GM19023 (cell line): Measurements from ENCODE around the gene CUEDC1.

Experiments used
- ATAC-seq: cut with Tn5 transposase; IDR thresholded peaks from one replicate; pipeline ENCODE4 v1.9.1; 2021; ENCODE audit warnings: mild to moderate bottlenecking, moderate library complexity; ENCODE audit not compliant: unreplicated experiment

CUEDC1 gene

GRCh38 chr17:57918017-57918895 lies 37.0 kb downstream of the CUEDC1 start:
- ATAC-seq: no peak

DNA sequence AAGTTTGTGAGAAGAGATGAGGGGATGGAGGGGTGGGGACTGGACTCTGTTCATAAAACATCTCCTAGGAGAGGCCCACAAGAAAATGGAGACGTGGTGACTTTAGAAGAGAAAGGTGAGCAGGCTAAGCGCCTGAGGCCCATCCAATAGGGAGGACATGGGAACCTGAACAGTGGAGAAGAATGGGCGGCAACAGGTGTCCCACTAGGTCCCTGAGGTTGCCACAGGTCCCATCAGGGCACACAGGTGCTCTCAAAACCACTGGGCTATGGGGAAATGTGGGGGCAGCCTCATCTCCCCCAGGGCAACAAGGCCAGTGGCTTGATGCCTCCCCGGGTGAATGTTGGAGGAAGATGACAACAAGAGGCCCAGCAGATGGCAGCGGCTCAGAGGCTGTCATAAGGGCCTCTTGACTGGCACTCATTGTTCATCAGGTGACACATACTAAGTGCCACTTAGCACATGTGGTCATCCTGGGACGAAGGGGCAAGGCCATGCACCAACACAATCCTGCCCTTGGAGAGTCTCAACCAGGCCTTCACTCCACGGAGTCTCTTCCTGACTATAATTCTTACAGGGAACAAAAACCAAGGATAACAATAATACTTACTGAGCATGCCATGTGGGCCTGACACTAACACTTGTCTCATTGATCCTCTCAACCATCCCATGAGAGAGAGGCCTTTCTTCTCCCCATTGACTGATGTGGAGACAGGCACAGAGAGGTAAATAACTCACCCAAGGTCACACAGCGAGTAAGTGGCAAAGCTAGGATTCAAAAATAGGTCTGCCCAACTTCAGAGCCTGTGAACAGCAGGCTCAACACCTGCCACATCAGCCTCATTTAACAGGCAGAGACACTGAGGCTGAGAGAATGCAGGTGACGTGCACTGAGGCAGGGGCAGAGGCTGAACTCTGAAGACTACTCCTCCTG lies 38.0 kb downstream of the CUEDC1 start:
- no peak for ATAC-seq

GRCh38 chr17:57915985-57916757 lies 39.0 kb downstream of the CUEDC1 start:
- ATAC-seq: no peak

DNA sequence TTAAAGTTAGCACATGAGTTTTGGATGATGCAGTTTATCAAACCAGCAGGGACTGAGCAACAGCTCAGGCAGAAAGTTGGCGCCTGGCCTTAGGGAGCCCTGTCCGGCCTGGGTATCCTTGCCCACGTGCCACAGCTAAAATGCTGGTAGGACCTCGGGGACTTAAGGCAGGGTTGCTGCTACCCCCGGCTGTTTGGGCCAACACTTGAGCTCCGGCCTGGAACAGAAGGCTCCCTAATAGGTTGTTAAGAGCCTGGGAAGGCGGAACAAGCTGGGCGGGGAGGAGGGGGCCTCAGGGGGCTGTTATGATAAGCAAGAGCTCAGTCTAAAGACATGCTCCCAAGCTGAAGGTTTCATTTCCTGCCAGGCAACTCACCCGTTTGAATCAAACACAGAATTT lies 39.7 kb downstream of the CUEDC1 start:
- no peak for ATAC-seq

DNA sequence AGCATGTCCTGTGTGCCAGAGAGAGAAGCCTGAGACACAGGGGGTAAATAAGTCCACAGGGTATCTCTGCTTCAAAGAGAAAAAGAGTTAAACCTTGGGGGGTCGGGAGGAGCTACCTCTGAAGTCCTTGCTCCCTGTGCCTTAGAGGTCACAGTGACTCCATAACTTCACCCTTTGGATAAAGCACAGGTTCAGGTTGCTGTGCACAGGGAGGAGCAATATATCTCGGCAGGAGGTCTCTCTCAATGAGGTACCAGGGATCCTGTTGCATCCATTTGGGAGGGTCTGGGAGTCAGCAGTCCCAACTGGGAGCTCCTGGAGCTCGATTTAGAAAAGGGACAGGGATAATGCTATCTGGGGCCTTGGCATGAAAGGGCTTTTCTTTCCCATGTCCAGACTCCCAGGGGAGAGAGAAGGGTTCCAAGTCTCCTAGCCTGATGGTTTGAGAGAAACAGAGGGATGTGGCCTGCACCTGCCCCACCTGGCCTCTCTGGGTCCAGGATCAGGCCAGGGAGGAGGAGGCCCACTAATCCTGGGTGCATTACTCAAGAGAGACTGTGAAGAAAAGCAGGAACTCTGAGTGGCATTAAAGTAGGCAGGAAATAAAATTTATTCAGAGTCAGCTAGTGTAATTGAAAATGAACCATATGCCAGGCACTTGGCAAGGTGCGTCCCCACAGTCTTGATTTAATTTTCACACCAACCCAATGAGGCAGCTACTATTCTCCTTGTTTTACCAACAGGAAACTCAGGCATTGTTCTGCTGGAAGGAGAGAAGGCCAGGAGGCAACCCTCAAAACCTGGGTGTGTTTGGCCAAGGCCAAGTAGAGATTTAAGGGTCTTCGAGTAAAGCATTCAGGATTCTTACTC lies 40.7 kb downstream of the CUEDC1 start:
- ATAC-seq: no peak

- ATAC-seq: no peak
Measured at GRCh38 chr17:57913575-57914272, 41.5 kb downstream of the CUEDC1 start.

GRCh38 chr17:57911834-57912673 lies 43.2 kb downstream of the CUEDC1 start:
- ATAC-seq: no peak

- no peak for ATAC-seq
Measured at GRCh38 chr17:57910462-57911420, 44.5 kb downstream of the CUEDC1 start.

DNA sequence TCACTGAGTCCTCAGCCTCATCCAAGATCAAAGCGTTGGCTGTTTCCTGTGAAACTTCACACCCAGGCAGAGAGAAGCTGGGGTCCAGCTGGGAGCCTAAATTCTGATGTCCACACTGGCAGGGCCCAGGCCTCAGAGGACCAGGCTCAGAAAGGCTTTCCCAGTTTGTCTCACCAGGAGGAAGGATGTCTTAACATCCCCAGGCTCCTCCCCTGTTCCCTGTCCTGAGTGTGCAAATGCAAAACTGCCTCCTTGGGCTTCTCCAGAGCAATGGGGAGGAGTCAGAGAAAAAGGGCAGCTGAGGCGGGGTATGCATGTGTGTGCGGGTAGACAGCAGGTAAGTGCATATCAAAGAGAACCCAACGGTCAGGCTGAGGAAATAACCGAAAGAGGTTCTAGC lies 45.7 kb downstream of the CUEDC1 start:
- ATAC-seq: no peak

DNA sequence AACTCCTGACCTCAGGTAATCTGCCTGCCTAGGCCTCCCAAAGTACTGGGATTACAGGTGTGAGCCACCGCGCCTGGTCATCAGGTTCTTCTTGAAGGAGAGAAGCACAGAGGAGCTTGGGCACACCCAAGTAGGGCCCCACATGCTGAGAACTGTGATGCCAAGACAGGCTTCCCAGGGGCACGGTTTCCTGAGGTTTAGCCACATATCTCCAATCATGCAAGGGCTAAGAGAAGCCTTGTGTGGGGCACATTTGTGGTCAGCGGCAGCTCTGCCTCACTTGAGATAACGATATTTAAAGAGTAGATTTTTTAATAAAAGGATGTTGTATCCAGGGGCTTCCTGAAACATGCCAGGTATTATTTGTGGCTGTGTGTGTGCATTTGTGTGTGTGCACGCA lies 46.9 kb downstream of the CUEDC1 start:
- ATAC-seq: no peak

DNA sequence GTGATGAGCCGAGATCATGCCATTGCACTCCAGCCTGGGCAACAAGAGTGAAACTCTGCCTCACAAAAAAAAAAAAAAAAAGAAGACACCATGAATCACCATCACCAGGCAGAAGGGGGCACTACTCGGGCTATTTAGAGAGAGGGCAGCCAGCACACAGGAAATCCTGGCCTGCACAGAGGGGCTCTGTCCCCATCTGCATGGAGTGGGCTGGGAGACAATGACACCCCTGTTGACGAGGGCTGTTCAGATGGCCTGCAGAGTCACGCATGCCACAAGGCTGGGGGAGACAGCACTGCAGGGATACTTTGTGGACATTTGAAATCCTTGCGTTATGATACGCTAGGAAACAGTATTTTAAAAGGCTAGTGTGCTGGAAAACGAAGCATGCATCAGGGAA lies 48.3 kb downstream of the CUEDC1 start:
- ATAC-seq: no peak

DNA sequence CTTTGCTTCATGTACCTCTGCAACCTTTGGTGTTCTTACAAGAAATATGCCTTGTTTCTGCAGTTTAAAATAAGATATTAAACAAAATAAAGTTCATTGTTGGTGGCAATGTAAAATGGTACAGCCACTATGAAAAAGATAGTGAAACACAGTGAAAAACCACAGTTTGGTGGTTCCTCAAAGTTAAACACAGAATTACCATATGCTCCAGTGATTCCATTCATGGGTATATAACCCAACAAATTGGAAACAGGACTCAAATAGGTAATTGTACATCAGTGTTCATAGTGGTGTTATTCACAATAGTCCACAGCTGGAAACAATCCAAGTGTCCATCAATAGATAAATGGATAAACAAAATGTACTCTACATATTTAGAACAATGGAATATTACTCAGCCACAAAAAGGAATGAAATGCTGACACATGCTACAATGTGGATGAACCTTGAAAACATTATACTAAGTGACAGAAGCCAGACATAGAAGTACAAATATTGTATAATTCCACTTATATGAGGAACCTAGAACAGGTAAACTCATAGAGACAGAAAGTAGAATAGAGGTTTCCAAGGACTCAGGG lies 49.2 kb downstream of the CUEDC1 start:
- no peak for ATAC-seq

DNA sequence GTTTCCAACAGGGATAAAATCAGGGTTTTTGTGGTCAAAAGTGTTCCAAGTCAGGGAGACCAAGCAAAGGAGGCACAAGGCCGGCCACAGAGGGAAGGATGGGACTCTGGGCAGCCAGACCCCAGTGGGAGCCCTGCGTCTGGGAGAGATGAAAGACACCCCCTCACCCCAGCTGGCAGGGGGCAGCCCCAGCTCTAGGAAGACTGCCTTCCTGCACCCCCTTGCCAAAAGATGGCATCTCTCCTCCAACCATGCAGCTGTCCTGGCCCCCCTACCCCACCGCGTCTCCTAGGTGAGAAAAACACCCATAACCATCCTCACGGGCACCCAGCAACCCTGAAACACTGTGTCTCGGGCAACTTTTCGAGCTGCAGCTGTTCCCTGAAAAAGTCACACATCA lies 51.3 kb downstream of the CUEDC1 start:
- no peak for ATAC-seq

- ATAC-seq: peak; percentile 58
Measured at GRCh38 chr17:57902800-57903759, 52.1 kb downstream of the CUEDC1 start.

GRCh38 chr17:57902117-57902799 lies 53.0 kb downstream of the CUEDC1 start:
- ATAC-seq: peak; percentile 61
